HS-27A (cell line): Measurements from ENCODE around the gene HAPSTR1.

Source experiments
- DNase-seq: peaks from one replicate; pipeline ENCODE4 v3.0.0-alpha.2; 2012; ENCODE audit warnings: low read depth, missing footprints

Gene HAPSTR1

DNA sequence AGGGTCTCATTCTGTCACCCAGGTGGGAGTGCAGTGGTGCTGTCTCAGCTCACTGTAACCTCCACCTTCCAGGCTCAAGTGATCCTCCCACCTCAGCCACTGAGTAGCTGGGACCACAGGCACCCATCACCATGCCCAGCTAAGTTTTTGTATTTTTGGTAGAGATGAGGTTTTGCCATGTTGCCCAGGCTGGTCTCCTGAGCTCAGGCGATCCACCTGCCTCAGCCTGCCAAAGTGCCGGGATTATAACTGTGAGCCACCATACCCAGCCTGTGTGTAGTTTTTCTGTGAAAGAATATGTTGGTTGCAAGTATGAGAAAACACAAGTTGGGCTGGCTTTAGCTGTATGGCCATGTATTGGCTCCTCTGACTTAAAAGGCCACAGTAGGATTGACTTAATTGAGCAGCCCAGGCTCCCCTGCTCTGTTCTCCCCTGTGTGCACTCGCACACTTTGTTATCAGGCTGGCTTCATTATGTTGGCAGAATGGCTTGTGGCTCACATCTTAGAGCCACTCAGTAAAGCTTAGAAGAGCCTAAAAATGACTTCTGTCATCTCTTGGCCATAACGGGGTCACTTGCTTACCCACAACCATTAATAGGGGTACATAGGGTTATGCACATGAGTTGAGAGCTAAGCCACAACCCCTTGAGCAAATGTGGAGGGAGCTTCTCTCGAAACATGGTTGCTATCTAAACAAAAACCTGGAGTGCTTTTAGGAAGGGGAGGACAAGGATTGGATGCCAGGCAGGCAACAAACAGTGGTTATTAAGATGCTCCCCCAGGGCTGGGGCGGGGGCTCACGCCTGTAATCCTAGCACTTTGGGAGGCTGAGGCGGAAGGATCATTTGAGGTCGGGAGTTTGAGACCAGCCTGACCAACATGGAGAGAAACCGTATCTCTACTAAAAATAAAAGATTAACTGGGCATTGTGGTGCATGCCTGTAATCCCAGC, 6.1 kb downstream of the HAPSTR1 start:
- DNase-seq, result no peak

DNA sequence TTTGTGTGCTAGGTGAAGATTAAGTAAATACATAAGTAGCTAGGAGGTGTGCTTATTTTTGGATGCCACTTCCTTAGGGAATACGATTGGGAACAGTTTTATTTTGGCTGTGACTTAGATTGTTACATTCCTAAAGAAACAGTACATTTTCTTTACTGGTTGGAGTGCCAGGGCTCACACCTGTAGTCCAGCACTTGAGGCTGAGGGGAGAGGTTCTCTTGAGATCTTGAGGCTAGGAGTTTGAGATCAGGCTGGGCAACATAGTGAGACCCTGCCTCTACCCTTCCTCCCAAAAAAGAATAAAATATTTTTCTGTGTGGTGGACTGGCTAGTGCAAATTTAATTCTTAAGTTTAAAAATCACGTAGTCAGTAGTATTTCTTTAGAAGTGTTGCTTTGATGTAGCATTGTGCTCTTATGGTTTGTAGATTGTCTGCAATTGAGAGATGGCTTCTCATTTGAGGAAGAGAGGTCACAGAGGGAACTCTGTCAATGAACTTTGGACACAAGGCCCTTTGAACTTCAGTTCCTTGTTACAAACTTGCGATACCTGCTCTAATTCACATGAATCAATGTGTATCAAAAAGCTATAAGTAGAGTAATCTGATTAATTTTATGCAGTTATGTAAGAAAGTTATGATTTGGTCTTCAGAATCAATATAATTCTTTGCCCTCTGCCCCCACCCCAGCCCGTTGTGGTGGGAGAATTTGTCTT, 7.1 kb downstream of the HAPSTR1 start:
- DNase-seq, result no peak

DNA sequence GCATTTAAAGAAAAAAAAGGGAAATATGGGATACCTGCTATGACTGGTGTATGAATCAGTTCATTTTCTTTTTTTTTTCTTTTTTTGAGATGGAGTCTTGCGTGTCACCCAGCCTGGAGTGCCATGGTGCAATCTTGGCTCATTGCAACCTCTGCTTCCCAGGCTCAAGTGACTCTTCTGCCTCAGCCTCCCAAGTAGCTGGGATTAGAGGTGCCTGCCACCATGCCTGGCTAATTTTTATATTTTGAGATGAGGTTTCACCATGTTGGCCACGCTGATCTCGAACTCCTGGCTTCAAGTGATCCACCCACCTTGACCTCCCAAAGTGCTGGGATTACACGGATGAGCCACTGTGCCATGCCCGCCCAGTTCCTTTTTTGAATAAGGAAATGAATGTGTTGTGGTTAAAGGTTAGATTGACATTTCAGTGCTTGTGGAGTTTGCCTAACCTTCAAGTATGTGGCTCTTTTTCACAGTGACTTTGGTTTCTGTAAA, 7.7 kb downstream of the HAPSTR1 start:
- DNase-seq, result no peak

DNA sequence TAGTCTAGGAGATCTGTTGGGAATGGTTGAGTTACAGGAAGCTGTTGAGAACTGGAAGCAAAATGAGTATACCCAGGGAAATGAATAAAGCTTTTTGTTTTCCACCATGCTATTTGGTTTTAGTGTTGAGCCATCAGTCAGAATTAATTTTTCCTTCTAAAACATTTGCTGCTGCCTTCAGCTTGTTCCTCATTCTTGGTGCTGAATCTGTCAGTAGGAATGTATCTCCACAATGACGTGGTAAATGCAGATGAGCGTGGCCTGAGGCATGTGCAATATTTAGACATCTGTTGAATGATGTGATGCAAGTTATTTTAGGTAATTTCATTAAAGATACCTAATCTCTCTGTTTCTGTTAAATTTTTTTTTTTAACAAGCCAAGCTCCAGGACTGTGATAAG, 10.9 kb downstream of the HAPSTR1 start:
- DNase-seq, result no peak

DNA sequence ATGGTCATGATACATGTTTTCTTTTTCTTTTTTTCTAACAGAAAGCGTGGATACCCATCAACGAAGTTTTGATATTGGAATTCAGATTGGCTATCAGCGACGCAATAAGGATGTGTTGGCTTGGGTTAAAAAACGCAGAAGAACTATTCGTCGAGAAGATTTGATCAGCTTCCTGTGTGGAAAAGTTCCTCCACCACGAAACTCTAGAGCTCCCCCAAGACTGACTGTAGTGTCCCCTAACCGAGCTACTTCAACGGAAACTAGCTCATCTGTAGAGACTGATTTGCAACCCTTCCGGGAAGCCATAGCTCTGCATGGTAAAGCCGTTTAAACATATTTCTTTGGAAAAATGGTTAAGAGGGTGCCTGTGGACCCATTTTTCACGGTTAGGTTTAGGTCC, 11.5 kb downstream of the HAPSTR1 start:
- no peak for DNase-seq

DNA sequence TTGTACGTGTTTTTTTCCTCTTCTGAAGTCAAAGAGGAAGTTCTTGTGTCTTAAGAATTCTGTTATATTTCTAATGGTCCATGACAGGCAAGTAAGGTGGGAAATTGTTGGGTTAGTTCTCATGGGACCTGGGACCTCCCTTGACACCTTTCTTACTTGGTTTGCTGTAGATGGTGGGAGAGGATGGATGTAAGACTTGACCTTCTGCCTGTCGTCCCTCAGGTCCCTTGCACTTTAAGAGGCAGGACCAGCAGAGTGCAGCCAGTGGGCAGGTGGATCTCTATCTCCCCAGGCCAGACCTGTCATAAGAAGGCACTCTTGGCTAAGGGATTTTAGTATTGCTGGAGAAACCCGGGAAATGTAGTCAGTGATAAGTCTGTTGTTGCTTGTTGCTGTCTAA, 12.1 kb downstream of the HAPSTR1 start:
- DNase-seq, result no peak

DNA sequence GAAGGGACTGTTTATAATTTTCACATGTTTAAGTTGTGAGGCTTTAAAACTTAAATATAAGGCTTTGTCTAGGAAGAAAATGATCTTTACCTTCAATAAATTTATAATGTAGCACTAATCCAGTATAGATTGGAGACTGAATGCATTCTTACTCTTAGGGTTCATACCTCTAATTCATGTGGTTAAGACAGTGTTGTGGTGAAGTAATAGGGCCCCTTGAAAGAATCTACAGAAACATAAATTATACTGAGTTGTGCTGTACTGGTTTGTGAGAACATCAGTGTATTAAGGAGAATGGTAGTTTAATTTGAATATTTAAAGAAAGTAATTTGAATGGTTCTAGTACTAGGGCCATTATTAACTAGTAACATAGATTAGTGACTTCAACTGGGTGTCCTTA, 13.7 kb downstream of the HAPSTR1 start:
- no peak for DNase-seq

DNA sequence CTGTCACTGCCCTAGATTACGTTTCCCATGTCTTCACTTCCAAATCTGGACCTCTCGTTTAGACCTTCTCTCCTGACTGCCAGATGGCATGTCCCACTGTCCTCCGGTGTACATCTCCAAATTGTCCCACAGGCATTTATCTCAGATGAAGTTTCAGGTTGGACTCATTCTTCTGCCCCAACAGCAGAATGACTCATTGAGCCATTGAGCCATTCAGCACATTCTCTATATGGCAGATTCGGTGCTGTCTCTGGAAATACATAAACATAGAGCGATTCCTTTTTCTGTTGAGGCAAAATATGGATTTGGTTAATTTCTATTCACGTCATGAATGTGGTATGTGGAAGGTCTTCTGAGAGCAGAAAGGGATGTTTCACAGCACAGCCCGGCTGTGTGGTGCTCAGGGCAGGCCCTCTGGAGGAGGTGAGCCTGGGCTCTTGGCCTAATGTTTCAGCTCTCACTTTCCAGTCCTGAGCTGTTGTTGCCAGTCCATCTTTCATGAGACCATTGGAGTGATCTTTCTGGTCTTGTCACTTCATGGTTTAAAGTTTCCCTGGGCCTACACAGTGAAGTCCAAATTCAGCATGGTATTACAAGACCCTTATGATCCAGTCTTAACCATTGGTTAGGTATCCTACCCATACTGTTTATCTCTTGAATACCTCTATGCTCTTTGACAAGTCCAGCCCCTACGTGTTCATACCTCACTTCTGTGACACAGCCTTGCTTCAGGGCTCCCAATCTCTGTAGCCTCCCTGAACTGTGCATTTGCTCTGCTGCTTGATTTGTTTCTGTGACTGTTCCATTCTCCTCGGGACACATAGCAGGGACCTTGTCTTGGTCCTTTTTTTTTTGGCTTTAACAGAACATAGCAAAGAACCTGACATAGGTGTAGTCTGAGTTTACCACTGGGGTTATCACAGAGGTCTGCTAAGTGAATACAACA, 15.9 kb downstream of the HAPSTR1 start:
- DNase-seq, result no peak

DNA sequence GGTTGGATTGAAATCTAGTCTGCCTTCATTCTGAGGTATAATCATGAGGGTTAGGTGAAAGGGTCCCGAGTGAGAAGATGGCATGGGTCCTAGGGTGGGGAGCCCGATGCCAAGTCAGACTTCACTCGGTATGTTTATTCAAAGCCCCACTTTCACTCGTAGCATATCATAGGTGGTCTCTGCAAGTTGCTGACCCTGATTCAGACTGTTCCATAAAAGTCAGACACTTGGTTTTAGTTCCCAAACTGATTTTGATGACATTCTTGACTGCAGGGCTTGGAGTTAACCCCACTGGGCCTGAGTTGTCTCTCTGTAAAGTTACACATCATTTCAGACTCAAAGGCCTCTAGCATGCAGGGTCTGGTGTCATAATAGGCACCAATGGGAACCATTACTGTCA, 17.8 kb downstream of the HAPSTR1 start:
- no peak for DNase-seq

DNA sequence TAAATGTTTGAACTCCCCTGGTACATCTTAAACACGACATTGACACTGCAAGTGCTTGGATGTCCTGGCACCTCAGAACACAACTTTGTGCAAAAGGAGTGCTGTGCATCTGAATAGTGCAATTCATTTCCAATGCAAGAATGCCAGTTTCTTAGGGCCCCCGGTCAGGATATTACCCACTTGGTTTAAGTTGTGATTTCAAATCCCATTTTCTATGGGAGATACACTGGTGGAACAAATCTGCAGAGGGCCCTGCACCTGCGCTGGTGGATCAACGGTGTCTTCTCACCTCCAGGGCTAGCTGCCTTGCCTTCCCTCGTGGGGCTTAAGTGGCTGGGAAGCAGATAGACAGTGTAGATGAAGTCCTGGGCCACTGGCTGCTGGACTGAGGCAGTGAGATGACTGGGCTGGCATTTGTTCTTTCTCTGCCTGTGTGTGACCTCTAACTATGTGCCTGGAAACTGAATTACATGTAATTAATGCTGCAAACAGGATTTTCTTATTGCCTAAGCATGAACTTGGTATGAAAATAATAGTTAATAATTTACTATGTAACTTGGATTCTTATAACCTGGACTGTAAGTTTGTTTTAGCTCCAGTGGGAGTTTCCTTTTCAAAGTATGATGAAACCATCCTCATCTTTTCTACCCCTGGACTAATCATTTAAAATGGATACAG, 20.9 kb downstream of the HAPSTR1 start:
- no peak for DNase-seq

DNA sequence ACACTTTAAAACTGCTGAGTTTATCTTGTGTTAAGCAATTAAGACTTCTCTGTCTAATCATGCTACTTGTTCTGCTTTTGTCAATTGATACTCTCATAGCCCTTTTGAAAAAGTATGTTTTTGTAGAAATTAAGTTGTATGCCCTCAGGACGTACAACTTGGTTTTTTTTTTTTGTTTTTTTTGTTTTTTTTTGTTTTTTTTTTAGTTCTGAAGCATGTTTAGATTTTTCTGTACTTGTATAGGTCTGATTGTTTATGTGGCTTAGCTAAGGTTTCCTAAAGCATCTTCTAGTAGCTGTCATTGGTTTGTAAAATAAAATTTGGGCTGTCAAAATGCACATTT, 21.4 kb downstream of the HAPSTR1 start:
- DNase-seq, result no peak

DNA sequence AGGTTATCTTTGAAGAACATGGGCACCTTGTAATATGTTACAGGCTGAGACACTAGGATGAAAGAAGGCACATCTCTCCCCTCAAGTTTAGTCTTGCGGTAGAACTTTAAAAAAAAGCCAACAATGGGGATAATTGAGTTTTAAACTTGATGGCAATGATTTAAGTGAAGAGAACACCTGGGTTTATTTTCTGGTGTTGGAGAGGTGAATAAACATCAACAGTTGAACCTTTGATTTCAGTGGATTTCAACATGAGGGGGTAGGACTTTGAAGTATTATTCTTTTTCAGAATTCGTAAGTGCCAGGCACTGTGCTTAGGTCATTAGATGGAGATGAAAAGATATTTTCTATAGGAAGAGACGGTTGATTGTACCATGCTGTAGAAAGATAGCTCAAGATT, 22.3 kb downstream of the HAPSTR1 start:
- DNase-seq, result no peak

DNA sequence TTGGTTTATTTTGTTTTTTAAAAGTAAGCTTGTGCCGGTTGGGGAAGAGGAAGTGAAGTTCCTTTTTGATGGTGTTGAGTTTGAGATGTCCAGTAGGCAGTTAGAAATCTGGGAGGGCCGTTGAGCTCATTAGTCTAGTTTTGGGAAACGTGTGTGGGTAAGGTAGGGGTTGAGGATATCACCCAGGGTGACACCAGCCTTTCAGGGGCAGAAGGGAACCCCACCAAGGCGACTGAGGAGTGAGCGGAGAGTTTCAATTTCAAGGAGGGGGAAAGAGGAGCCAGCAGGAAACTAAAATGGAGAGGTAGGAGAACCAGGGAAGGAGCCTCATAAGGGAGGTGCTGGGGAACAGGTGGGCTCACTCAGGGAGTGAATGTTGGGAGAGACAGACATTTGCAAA, 22.7 kb downstream of the HAPSTR1 start:
- DNase-seq, result no peak

DNA sequence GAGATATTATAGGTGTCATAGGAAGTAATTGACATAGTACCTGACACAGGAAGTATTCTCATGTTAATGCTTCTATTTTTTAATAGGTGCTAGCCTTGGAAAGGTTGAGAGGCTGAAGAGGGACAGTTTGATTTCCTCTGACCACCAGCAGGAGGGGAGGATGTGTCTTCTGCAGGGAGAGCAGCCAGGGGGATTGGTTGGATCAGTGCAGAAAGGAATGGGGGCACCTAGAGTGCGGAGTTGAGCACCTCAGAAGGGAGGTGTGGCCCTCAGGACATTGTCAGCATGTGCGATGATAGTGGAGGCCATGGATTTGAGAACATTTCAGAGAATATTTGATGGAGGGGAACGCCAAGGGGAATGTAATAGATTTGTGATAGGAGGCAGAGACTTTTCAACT, 23.4 kb downstream of the HAPSTR1 start:
- no peak for DNase-seq

DNA sequence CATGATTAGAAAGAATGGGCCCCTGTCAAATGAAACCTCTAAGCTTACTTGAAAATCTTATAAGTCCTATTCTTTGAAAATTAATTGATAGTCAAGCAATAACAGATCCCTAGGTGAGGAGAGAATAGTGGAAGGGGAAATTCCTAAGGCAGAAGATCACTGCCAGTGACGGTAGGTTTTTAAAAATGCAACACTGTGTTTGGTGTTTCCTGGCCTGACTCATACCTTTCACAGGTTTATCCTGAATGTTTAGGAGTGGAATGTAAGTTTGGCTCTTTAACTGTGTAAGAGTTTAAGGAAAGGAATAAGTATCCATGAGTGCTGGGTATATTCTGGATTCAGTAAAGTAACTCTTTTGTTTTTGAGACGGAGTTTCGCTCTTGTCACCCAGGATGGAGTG, 23.8 kb downstream of the HAPSTR1 start:
- no peak for DNase-seq

DNA sequence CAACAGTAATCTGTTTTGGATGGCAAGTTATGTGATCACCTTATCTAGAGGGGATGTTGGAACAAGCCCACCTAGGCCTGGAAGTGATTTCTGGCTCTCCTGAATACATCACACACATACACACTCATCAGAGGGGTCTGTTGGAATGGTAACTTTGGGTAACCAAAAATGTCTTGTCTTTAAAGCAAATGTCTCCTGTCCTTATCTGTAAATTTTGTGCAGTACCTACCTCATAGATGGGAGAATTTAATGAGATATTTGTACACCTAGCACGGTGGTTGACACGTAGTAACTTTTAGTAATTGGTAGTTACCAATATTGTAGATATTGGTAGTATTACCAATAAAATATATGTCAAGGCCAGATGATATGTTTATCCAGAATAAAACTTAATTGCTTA, 24.7 kb downstream of the HAPSTR1 start:
- no peak for DNase-seq

DNA sequence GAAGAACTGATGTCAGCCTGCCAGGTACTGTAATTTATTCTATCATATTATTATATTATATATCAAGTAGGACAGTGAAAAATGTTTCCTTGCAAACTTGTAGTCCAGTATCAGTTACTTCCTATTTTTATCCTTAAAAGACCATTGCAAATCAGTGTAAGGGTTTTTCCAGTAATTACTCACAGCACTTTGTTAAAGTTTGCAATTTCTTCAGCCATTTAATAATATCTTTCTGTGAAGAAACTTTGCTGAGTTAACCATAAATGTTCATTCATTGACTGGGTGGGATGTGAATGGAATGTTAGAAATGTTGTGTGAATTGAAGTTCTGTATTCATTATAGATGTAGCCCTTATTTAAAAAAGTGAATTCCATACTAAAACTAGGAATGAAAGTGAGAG, 26.7 kb downstream of the HAPSTR1 start:
- no peak for DNase-seq

DNA sequence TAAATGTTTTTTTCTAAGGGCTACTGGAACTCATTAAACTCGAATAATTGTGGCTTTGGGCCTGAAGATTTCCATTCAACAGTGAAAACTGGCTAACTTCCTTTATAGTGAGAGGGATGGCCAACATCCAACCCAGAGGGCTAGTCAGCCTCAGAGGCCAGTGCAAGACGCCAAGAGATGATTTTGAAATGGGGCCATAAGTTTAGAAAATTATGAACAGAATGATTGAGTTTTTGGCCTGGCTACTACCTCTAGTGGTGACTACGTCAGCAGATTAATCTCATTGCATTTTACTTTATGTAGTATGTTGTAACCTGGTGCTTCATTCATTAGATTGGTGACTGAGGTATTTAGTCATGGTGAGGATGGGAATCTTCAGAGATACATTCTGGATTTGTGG, 28.4 kb downstream of the HAPSTR1 start:
- DNase-seq, result no peak

DNA sequence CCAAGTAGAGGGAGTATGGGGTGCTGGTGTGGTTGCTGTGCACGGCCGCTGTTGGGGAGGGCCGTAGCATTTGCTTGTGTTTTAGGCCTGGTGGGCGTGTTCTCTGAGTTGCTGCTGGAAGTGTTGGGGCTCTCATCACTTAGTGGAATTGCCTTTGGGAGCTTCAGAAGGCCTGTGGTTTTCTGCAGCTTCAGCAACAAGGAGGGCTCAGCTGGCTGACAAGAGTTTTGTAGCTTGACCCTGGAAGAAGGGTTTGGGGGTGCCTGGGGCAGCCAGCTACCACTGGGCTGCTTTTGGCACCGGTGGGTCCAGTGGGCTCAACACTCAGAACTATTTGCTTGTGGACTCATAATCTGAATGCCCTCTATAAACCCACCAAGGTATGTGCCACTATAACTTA, 30.9 kb downstream of the HAPSTR1 start:
- DNase-seq, result no peak

DNA sequence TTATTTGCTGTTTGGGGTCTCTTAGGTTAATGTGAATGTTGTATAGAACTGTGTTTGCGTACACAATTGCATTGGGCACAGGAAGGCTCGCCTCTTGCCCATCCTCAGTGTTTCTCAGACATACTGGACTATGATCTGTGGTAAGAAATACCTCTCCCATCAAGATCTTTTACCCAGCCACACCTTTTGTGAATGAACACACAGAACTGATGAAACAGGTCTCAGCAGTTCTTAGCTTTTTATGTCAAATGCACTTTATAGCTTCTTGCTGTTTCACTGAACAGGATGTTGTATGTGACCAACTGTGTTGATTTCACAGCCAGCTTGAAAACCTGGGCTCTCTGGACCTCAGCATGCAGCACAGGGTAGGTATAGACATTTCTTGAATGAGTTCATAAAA, 31.5 kb downstream of the HAPSTR1 start:
- DNase-seq, result no peak

DNA sequence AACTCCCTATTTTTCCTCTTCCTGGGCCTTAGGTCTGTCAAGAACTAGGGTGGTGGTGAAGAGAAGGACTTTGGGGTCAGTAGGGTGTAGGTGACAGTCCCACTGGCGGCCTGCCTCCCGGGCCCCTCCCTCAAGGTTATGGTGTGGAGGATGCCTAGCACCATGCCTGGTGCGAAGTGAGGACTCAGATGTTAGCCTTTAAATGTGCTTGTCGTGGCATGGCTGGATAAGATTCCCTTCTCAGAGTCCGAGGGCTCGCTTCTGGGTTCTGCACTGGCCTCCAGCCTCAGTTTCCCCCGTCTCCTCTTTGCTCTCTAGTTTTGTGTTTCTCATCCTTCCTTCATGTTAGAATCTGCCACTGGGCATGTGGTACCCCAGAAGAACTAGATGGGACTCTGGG, 32.0 kb downstream of the HAPSTR1 start:
- no peak for DNase-seq

DNA sequence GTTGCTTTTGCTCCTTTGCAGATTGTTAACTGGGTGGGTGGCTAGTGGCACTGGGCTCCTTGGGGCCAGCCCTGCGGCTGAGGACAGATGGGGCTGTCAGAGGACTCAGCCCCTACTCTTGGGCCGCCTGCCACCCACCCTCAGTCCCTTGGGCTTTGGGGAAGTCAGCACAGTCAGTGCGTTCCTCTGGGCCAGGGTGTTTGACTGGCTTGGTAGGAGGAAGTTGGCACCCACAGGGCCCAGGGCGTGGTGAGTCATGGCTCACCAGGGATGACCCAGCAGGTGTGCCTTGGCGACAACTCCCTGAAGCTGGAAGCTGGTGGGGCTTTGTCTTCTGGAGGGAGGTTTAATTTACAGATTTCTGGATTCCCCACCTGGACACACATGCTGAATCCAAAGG, 32.4 kb downstream of the HAPSTR1 start:
- no peak for DNase-seq
